Mammary epithelial cell (primary cell): ENCODE data around the gene CSMD2.

Source experiments
- EZH2 ChIP-seq: IDR thresholded peaks from 2 replicates; pipeline ENCODE4 v1.6.1; 2012; ENCODE audit warnings: low read length, inconsistent platforms, borderline replicate concordance
- TF ChIP-seq, protein P1 (sequence below), 2 donors: IDR thresholded peaks in 1 of 2; conservative IDR thresholded peaks in 1 of 2; 2 replicates each; pipeline ENCODE4 v1.5.1; 2011 to 2012; ENCODE audit warnings: inconsistent platforms in 2 of 2, low read length in 2 of 2, mild to moderate bottlenecking in 2 of 2, control low read depth in 1 of 2, low read depth in 1 of 2; ENCODE audit not compliant: insufficient read depth in 1 of 2; ENCODE audit errors: extremely low read depth in 1 of 2

DNA sequence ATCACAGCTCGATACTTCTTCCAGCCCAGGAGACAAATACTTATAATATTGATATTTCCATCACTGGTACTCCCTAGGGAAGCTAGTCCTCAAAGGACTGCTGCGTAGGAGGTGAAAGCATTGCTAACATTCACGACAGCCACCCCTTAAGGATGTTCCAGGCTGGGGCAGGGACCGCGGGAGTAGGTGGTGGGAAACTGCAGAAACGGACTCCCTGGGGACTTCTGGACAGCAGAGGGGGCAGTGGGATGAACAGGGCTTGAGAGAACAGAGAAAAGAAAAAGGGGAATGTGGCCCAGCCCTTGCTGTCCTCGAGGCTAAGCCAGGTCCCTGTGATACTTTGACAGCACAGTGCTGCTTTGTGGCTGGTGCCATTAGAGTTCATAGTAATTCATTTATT is 193.1 kb downstream of the CSMD2 start:
- TF ChIP-seq, protein P1, sequence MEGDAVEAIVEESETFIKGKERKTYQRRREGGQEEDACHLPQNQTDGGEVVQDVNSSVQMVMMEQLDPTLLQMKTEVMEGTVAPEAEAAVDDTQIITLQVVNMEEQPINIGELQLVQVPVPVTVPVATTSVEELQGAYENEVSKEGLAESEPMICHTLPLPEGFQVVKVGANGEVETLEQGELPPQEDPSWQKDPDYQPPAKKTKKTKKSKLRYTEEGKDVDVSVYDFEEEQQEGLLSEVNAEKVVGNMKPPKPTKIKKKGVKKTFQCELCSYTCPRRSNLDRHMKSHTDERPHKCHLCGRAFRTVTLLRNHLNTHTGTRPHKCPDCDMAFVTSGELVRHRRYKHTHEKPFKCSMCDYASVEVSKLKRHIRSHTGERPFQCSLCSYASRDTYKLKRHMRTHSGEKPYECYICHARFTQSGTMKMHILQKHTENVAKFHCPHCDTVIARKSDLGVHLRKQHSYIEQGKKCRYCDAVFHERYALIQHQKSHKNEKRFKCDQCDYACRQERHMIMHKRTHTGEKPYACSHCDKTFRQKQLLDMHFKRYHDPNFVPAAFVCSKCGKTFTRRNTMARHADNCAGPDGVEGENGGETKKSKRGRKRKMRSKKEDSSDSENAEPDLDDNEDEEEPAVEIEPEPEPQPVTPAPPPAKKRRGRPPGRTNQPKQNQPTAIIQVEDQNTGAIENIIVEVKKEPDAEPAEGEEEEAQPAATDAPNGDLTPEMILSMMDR (conservative IDR thresholded peaks at IDR 0.05 in 1 of 2, IDR thresholded peaks at IDR 0.05 in 1 of 2; ENCODE audit: extremely low read depth in 1 of 2, insufficient read depth in 1 of 2, low read depth in 1 of 2, low read length in 2 of 2): no peak
- TF ChIP-seq EZH2: no peak
